Stimulated activated CD8-positive, alpha-beta memory T cell treated with anti-CD3 and anti-CD28 coated beads, Interleukin-12 subunit alpha, Interleukin-12 subunit beta, amount 100 ng/mL, for 24 hours (primary cell): Measurements from ENCODE around the gene AGAP2.
"Not testable (repeated sequence)": the region's sequence is repeated elsewhere in the genome, so short reads cannot be mapped to it uniquely, and the experiment has no call there.

ENCODE experiments used
- DNase-seq: peaks from one replicate; pipeline ENCODE4 v3.0.0-alpha.2; 2020; ENCODE audit errors: extremely low read depth

The AGAP2 gene

DNA sequence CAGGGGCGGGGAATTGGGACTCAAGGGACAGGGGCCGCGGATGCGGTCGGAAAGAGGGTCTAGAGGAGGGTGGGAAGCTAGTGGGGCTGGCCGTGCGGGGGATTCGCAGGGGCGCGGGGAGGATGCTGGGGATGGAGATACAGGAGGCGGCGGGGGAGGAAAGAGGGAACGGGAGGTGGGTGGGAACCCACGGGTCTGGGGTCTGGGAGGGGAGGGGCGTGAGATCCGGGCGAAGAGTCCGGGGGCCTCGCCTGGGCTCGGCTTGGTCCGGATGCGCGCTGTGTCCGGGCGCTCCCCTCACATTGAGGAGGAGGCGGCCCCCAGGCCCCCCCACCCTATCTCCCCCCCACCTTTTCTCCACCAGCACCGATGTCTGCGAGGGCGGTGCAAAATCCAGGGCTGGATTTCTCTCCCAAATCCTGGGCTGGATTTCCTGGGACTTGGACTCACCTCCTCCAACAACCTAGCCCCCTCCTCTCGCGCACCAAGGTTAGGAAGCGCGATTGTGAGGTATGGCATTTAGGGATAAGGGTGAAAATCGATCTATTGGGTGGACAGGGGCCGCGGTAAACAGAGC, at the start of gene AGAP2:
Gene AGAP2 (minus strand): TSS at position 82 of the 577 bp plus-strand sequence. CDS start 496 bp downstream, outside the sequence.
- no peak for DNase-seq

DNA sequence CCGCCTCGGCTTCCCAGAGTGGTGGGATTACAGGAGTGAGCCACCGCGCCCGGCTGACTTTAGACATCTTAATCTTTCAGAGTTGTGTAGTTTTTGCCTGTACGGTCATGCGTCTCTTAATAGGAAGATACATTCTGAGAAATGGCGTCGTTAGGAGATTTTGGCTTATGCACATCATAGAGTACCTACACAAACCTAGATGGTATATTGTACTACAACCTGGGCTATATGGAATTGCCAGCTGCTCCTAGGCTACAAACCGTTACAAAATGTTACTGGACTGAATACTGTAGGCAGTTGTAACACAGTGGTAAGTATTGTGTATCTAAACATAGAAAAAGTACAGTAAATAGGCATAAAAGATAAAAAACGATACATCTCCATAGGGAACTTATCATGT, 45.3 kb upstream of the AGAP2 start:
- no peak for DNase-seq

DNA sequence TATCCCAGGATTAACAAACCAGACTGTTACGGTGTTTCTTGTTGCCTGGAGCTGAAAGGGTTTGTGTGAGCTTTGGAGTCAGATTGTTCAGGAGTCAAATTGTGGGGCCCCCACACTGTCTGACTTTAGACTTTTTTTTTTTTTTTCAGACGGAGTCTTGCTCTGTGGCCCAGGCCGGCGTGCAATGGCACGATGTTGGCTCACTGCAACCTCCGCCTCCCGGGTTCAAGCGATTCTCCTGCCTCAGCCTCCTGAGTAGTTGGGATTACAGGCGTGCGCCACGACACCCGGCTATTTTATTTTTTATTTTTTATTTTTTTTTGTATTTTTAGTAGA, 44.9 kb upstream of the AGAP2 start:
- DNase-seq: no peak

DNA sequence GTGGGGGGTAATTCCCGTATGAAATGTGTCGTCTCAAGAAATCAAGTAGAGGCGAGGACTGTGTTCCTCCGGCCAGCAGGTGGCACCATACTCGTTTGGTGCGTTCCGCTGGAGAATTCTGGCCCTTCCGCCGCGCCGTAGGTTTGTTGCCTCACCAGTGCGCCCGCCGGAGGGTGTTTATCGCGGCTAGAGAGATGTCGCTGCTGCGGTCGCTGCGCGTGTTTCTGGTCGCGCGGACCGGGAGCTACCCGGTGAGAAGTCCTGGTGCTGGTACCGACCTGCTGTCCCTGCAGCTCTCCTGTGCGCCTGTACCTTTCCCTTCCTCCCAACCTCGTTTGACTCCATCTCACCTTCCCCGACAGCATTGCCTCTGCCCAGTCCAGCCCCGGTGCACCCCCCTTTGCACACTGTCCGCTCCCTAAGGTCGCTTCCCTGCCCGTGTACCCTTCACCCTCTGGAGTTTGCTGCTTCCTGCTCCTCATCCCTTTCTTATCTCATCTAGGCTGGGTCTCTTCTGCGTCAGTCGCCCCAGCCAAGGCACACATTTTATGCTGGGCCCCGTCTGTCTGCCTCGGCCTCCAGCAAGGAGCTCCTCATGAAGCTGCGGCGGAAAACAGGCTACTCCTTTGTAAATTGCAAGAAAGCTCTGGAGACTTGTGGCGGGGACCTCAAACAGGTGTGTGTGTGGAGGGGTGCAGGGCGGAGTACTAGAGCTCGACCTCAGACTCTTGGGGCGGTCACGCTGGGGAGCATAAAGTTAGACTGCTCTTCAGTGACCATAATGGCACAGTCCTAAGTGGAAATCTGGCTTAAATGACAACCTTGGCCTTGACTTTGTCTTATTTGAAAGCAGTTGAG, 44.3 kb upstream of the AGAP2 start, which contains the start of gene TSFM:
Gene TSFM (plus strand): TSS at position 180 of the 858 bp plus-strand sequence. CDS start 15 bp downstream, at position 195.
- peak; percentile 91 for DNase-seq

DNA sequence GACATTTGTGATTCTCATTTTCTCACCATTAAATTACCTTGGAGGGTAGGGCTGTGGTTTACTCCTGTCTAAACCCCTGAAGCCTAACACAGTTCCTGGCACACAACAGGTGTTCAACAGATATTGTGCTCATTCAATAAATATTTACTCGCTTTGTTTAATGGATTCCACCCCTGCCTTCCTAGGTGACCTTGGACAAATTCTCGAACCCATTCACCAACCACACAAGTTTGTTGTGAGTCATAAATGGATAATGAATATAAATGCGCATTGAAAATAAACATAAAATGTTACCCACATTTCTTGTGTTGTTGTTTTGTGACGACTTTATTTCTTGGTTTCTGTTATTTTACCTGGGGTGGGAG, 43.7 kb upstream of the AGAP2 start:
- DNase-seq: no peak

DNA sequence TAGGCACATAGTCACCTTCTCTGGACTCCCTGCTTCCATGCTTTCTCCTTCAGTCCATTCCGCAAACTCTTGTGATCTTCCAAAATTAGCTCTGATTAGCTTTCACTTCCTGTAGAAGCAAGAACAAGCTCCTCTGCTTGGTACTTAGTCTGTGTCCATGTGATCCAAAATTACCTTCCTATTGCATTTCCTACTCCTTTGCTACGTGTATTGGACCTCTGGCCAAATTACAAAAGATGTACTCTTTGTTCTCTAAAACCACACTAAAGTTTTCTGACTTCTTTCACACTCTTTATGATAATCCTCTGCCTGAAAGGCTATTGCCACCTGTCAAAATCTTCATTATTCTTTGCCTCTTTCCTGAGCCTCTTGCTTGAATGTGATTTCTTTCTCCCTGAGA, 43.3 kb upstream of the AGAP2 start:
- no peak for DNase-seq

DNA sequence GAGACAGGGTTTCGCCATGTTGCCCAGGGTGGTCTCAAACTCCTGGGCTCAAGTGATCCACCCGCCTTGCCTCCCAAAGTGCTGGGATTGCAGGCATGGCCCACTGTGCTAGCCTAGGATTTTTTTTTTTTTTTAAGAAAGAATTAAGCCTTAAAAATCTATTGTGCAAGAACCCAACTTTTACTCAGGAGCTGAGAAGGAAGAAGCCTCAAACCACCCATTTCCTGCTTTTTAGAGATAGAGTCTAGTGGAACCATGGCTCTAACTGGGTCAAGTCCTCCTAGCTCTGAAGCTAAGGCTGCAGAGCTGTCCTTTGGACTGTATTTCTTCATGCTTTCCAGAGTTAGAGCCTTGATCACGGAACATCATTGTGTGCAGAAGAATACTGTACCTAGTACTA, 42.7 kb upstream of the AGAP2 start:
- no peak for DNase-seq

DNA sequence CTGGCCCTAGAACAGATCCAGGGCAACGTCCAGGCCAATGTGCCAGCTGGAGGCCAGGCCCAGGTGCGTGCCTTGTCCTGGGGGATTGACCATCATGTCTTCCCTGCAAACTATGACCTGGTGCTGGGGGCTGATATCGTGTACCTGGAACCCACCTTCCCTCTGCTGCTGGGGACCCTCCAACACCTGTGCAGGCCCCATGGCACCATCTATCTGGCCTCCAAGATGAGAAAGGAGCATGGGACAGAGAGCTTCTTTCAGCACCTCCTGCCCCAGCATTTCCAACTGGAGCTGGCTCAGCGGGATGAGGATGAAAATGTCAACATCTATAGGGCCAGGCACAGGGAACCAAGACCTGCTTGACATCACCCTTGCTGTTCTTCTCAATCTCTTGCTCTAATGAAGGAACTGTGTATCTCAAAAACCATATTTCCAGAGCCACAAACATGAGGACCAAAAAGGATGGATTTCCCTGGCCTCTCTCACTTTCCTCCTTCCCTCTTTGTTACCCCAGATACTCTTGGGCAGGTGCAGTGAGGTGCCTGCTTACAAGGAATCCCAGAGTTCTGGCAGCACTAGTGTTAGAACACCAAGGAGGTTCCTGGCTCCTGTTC, 41.8 kb upstream of the AGAP2 start:
- no peak for DNase-seq

DNA sequence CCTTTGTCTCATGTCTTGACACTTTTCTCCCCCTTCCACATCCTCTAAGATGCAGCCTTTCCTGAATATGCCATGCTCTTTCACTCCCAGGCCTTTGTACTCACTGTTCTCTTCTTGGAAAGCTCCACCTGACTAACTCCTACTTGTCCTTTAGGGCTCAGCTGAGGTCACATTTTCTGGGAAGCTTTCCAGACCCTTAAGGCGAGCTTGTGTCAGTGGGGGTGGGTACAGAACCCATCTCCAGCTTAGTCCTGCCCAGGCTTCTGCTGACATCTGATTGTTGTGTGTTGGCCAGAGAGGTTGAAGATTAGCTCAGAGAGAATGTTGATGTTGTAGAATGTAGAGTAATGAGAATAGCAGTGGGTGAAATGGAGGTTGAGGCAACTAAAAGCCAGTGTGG, 41.2 kb upstream of the AGAP2 start:
- DNase-seq: no peak

DNA sequence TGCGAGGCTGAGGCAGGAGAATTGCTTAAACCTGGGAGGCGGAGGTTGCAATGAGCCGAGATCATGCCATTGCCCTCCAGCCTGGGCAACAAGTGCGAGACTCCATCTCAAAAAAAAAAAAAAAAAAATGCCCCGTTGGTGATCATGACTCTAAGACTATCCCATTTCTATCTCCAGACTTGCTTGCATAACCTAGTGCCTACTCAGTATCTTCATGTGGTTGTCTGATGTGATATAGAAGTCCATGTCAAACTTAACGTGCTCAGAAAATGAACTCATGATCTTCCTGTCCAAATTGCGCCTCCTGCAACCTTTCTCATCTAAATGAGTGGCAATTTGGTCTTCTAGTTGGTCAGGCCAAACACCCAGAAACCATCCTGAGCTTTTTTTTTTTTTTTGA, 39.4 kb upstream of the AGAP2 start:
- no peak for DNase-seq

DNA sequence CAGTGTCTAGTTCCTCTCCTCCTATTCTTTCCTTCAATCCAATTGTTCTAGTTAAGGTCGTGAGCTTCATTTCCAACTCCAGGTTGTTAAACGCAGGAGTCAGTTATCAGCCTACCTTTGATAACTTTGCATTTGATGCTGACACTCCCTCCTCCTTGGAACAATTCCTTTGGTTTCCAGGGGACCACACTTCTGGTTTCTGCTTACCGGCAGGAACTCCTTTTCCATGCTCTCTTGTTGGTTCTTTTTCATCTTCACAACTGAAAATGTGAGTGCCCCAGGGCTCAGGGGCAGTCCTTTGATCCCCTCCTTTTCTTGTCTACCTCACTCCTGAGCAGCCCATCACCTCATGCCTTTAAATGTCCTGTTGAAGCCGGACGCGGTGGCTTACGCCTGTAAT, 38.8 kb upstream of the AGAP2 start:
- no peak for DNase-seq

DNA sequence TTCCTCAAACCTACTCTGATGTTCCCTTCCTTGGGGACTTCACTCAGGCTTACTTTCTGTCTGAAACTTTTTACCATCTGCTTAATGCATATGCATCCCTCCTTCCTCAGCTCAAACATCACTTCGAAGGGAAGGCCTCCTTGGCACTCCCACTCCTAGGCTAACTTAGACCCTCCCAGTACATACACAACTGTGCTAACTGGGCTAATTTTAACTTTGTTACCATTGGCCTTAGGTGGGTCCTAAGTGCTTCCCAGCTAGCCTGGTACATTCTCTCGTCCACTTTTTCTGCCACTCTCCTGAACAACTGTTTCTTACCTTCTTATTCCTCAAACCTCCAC, 37.7 kb upstream of the AGAP2 start:
- no peak for DNase-seq

DNA sequence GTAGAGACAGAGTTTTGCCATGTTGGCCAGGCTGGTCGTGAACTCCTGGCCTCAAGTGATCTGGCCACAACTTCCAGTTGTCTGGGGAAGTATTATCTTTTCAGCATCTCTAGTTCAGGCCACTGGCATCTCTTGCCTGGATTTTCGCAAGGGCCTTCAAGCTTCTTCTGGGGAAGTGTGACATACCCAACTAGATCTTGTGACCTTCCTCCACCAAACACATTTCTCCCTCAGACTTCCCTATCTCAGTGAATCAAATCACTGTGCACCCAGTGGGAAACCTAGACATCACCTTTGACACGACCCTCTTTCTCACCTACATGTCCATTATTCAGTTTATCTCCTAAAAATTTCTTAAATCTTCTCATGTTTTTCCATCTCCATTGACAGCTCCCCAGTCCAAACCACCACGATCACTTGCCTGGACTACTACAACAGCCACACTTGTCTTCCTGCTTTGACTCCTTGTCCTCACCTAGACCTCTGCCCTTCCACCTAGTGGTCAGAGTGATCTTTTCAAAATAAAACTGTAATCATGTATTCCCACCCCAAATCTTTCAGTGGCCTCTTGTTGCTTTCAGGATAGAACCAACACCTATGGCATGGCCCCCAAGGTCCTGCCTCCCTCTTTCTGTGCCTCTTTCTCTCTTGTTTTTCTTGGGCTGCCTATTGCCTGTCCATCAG, 37.2 kb upstream of the AGAP2 start:
- DNase-seq: no peak

DNA sequence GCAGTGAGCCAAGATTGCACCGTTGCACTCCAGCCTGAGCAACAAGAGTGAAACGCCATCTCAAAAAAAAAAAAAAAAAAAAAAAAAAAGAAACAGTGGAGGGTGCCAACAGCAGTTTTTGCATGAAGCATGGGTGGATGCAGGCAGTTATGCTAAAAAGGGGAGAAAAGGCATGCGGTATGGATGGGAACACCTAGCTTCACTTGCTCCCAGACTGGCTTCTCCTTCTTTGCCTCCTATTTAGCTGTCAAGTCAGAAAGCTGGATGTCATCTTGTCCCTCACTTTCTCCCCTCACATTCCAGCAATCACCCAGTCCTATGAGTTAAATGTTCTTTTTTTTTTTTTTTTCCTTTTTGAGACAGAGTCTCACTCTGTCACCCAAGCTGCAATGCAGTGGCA, 36.5 kb upstream of the AGAP2 start:
- no peak for DNase-seq

DNA sequence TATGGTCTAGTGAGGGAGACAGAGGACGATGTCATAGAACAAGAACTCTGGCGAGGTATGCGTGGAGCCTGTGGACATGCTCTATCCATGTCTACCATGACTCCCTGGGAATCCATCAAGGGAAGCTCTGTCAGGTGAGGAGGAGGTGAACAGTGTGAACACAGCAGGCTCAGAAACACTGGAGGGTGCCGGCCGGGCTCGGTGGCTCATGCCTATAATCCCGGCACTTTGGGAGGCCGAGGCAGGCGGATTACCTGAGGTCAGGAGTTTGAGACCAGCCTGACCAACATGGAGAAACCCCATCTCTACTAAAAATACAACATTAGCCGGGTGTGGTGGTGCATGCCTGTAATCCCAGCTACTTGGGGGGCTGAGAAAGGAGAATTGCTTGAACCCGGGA, 36.1 kb upstream of the AGAP2 start:
- DNase-seq: not testable (repeated sequence)

DNA sequence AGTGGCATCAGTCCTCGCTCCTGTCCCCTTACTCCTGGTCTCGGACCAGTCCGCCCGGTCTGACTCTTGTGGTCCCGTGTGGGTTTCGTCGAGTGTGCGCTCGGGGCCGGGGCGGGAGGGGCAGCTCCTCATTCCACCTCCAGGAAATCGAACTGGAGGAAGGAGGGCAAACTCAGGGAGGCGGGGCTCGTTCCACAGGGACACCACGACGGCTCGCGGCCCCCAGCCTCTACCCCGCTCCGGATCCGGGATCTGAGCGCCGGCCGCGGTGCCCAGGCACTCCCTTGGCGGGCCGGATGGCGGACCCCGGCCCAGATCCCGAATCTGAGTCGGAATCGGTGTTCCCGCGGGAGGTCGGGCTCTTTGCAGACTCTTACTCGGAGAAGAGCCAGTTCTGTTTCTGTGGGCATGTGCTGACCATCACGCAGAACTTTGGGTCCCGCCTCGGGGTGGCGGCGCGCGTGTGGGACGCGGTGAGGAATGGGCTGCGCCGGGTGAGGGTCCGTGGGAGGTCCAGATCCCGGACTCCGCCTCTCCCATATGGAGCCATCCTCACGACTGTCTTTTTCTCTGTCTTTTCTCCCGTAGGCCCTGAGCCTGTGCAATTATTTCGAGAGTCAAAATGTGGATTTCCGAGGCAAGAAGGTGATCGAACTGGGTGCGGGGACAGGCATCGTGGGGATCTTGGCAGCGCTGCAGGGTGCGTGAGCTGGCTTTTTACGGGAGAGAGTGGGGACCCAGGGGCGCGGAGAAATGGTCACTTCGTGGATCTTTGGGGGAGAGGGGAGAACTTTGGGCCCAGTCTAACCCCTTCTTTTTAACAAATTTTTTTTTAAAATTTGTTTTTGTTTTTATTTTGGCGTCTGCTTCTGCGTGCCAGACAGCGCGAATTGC, 34.1 kb upstream of the AGAP2 start, which contains the start of gene EEF1AKMT3:
Gene EEF1AKMT3 (plus strand): TSS at position 186 of the 894 bp plus-strand sequence. CDS start 111 bp downstream, at position 297.
- DNase-seq: no peak

DNA sequence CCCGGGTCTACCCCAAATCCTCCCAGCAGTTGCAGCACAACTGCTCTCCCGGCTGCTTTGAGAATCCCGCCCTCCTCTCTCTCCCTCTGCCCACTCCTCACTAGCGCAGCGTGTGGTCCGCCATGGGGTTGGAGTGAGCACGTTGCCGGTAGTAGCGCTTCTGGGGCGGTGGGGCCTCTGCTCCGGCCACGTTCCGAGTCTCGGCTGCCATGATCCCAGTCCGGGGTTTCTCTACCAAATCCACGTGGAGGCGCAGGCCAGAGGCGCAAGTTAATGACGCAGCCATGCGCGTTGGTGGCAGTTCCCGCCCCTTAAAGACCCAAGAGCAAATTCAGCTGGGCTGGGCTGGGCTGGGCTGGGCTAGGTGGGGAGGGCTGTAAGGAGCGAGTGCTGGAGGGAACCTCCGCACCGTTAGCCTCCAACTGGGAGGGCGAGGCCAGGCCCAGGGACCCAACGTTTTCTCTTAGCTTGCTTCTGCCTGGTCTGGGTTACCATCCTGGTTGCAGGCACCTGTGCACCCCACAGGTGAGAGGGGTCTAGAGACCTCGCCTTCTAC, 33.4 kb upstream of the AGAP2 start, which contains the start of gene METTL1:
Gene METTL1 (minus strand): TSS at position 233 of the 556 bp plus-strand sequence. CDS start 22 bp downstream, at position 211.
- peak; percentile 85 for DNase-seq

DNA sequence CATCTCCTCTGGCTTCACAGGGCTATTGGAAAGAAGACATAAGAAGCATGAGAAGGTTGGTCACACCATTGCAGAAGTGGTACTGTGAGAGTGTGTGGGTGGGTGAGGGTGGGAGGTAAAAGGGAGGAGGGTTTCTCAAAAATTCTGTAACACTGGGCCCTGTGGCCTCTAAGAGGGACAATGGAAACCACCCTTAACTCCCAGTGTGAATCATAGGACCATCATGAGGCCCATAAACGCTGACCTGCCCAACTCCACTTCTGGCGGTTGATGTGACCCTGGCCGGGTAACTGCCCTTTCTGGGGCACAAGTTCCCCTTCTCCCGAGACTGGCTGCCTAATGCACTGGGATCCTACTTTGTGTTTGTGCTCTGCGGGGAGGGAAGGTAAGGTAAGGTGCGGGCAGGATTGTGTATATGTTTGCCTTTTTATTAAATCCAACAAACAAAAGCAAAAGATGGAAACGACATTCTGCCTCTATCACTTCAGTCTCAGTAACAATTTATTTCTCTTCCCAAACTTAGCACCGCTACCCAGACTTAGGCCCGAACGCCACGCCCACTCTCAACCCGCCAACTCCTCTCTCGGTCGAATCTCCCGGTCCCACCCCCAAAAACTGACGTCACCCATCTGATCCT, 32.8 kb upstream of the AGAP2 start:
- DNase-seq: peak; percentile 75

DNA sequence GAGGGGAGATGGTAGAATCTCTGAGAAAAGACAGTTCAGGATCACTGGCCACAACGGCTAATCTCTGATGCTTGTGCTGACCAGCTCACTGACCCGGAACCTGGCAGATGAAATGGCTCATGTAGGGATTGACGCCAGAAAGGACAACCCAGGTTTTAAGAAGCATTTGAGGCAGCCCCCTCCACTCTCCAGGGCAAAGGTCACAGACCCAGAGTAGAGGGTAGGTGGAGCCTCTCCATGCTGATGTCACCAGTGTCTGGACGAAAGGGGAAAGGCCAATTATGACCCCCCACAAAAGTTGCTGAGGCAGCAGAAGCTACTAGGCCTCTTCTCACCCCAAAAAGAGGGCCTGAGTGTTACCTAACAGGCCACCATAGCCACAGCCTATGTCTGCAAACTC, 32.2 kb upstream of the AGAP2 start:
- DNase-seq: no peak

DNA sequence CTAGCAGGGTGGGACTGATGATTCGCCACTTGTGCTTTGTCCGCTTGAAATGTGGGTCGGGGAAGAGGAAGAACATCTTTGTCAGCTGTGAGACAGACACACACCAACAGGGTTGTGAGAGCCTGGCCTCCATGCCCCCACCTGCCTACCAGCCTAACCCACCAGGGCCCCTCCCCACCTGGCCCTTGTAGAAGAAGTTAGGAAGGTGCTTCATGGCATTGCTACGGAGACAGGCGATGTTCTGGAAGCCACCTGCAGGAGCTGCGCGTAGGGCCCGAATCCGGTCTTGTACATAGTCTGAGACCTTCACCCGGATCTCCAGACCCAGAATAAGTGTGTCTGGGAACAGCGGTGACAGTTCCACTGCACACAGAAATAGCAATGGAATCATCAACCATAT, 31.1 kb upstream of the AGAP2 start:
- DNase-seq: no peak

DNA sequence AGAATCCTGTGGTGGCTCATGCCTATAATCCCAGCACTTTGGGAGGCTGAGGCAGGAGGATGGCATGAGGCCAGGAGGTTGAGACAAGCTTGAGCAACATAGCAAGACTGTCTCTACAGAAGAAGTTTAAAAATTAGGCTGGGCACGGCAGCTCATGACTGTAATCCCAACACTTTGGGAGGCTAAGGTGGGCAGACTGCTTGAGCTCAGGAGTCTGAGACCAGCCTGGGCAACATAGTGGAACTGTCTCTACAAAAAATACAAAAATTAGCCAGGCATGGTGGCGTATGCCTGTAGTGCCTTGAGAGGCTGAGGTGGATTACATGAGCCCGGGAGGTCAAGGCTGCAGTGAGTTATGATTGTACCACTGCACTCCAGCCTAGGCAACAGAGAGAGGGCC, 29.3 kb upstream of the AGAP2 start:
- DNase-seq: no peak
